SKM-1 treated with dmso at 0.1 percent for 144 hours (cell line): Measurements from ENCODE around the gene ULK3.

Experiments
- DNase-seq: peaks from one replicate; lab custom pipeline; 2025; ENCODE audit not compliant: unreplicated experiment; lab: John Stamatoyannopoulos, UW

The ULK3 gene

DNA sequence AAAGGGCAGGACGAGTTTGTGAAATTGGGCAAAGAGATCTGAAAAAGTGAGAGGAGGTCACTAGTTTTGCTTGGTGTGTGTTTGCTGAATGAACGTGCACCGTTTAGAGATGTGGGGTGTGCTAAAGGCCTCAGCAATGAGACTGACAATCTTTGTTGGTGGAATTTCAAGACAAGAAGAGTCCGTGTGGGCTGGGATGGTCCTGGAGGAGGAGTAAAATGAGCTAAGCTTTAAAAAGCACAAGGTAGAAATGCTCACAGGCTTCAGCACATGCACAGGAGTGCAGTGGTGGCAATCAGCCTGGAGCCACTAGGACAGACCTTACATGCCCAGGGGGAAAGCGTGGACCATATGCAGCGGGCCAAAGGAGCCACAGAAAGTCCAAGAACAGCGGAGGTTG is 18.0 kb downstream of the ULK3 start:
- DNase-seq: no peak

DNA sequence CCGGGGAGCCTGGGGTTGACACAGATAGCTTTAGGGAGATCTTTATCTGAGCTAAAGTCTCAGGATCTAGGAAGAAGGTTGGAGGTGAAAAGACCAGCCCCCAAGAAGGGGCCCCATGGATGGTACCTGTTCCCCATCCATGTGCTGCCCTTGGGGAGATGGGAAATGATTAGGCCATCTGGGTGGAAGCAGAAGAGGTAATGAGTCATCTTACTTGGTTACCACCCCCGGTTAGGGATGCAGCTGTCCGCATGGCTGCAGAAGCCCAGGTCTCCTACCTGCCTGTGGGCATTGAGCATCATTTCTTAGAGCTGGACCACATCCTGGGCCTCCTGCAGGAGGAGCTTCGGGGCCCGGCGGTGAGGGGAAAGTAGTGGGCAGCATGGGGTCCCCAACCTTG is 19.6 kb downstream of the ULK3 start:
- DNase-seq: no peak

DNA sequence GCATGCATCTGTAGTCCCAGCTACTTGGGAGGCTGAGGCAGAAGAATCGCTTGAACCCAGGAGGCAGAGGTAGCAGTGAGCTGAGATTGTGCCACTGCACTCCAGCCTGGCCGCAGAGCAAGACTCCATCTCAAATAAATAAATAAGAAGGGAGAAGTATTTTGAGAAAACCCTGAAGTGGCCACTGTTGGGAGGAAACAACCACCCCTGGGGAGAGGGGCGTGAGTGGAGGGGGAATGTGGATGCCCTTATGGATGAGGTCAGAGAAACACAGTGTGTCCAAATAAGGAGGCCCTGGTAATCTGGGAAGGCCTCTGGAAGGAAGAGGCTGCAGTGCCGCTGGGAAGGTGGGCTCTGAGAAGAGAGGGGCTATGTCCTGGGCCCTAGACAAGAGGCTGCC is 20.7 kb downstream of the ULK3 start:
- no peak for DNase-seq

DNA sequence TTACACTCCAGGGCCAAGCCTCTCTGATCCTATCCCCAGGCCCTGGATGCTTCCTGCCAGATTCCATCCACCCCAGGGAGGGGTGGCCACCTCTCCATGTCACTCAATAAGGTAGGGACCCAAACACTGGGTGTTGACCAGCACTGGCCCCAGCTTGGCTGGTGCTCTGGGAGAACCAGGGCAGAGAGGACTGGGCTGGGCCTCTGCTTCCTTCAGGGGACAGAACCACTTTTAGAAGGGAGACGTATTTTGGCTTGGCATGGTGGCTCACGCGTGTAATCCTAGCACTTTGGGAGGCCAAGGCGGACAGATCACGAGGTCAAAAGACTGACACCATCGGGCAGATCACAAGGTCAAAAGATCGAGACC is 21.2 kb downstream of the ULK3 start:
- DNase-seq: no peak

DNA sequence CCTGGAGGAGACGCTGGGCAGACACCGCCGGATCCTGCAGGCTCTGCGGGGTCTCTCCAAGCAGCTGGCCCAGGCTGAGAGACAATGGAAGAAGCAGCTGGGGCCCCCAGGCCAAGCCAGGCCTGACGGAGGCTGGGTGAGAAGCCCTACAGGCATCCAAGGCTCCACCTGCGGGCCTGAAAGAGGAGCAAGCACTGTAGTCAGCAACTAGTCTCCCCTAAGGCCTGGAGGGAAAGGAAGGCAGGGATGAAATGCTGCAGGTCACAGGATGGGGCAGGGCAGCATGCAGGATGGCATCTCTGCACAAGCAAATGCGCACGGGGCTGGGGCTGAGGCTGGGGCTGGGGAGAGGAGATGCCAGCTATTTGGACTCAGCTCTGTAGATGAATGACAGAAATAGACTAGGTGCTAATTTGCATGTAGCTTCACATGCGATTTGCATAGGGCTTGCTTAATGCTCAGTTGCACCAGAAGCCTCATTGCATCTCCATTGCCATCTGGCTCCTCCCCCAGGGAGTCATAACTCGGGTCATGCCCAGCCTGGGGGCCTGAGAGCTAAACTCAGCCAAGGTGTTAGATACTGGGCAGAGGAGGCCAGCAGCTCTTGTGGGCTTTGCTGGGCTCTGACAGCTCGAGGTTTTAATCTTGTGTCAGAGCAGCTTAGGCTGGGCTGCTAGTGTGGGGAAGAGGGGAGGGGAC is 21.7 kb downstream of the ULK3 start:
- DNase-seq: no peak

DNA sequence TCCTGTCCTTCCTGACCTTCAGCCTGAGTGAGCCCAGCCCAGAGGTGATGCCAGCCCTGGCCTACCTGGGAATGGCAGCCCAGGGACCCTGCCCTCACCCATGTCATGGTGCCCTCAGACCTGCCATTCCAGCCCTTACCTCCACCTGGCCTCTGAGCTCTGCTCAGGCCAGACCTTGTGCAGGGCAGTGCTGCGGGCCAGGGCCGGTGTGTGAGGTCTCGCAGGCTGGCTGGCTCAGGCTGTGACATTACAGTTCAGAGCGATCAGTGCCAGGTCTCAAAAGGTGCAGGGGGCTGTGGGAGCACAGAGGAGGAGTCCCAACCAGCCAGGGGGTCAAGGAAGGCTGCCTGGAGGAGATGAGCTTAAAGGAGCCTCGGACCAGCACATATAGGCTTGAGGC is 22.9 kb downstream of the ULK3 start:
- DNase-seq: no peak

DNA sequence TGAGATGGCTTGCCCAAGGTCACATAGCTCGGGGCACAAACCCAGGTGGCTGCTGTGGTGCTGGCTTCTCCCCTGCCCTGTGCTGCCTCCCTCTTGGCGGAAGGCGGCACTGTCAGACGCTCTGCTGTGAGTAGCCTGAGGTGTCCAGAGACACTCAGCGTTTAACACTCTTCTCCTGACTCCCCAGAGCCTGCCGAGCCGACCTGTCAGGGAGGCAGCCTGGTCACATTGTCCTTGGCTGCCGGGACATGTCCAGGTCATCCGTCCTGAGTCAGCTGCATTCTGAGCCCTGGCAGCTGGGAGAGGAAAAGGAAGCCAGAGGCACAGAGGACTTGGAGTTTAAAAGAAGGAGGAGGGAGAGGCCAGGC is 25.6 kb downstream of the ULK3 start:
- no peak for DNase-seq

DNA sequence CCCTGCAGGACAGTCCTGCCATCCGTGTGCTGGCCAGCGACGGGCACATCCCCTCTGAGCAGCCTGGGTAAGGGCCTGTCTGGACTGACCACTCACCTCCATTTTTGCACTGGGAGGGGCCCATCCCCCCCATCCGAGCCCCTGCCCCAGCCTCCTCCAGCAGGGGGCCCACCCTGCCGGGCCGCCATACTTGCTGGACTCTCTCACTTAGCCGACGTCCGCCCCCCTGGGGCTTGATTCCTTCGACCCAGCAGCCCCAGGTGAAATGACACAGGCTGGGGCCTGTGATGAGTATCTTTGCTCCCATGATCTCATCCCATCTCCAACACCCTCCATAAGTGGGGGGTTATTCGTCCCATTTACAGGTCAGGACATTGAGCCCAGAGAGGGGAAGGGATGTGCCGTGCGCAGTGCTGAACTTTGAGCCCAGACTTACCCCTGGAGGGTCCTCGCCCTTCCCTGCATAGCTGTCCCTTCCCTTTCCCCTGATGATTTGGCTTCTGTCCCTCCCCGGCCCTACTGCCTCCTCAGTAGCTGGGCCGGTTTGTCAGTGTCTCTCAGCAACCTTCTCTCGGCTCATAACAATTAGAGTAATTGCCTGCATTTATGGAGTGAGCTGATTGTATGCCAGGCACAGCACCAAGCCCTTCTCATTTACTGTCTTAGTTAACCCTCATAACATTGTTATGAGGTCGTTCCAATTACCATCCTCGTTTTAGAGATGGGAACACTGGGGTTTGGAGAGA is 26.2 kb downstream of the ULK3 start:
- no peak for DNase-seq

DNA sequence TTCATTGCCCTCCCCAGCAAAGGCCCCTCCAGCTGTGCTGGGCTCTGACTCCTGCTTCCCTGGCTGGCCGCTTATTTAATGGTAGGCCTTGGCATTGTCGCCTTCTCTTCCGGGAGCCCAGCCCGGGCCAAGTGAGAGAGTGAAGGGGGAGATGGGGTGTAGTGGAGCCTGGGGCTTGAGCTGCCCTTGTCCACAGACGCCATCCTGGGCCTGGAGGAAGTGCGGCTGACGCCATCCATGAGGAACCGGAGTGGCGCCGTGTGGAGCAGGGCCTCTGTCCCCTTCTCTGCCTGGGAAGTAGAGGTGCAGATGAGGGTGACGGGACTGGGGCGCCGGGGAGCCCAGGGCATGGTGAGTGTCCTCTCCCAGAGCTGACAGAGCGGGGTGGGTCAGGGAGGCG is 27.0 kb downstream of the ULK3 start:
- DNase-seq: no peak

DNA sequence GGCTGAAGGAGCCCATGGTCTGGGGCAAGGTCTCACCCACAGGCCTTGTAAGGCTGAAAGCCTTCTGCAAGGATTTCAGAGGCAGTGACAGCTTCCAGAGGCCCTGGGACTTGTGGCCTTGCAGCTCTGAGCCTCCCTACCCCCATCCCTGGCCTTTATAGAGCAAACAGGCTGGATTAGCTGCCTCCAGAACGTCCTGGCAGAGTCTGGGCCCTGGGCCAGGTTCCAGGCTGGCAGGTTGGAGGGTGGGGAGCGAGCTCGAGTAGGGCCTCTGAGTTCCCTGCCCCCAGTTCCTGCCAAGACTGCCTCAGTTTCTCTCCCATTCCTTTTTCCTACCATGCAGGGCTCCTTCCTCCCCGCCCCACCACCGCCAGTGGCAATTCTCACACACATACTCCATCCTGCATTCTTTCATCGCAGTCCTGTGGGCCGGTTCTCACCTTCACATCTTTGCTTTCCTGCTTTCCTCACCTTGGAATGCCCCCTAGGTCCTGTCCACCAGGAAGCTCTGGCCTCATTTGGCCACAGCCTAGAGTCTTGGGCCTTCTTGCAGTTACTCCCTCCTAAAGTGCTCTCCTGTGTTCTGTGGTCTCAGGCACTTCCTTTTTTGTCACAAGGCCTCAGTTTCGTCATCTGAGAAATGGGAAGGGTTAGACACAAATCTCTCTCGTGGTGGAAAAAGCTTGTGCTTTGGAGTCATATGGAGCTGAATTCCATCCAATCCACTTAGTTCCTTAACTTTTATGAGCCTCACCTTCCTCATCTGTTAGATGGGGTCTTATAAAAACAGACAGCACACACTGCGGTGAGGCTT is 27.6 kb downstream of the ULK3 start:
- DNase-seq: peak; percentile 14

DNA sequence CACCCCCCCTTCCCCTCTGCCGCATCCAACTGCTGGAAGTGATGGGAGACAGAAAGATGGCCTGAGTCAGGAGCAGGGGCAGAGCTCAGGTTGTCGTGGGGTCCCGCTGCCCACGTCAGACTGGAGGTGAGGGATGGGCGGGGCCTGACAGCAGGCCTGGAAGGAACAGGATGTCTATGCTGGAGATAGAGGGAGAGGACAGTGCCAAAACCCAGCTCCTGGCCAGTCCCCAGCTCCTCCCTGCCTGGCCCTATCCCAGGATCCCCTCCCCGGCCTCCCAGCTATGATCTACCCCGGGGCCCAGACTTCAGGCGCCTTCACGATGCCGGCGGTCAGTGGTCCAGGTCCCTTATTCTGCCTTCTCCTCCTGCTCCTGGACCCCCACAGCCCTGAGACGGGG is 30.4 kb downstream of the ULK3 start, which contains the start of gene LMAN1L:
LMAN1L (plus strand) TSS at position 303 of the 400 bp plus-strand sequence; CDS start at position 323, 20 bp downstream.
- DNase-seq: no peak

DNA sequence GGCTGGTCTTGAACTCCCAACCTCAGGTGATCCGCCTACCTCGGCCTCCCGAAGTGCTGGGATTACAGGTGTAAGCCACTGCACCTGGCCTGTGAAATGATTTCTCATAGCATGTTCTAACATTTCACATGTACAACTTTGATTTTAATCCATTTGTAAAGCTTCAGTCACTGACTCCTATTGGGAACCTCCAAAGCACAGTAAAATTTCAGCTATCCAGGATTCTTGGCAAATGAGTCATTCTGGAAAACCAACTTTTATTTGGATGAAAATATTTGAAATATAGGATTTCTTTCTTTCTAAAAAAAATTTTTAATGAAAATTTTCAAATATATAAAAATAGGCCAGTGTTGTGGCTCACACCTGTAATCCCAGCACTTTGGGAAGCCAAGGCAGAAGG is 33.0 kb downstream of the ULK3 start:
- DNase-seq: no peak

DNA sequence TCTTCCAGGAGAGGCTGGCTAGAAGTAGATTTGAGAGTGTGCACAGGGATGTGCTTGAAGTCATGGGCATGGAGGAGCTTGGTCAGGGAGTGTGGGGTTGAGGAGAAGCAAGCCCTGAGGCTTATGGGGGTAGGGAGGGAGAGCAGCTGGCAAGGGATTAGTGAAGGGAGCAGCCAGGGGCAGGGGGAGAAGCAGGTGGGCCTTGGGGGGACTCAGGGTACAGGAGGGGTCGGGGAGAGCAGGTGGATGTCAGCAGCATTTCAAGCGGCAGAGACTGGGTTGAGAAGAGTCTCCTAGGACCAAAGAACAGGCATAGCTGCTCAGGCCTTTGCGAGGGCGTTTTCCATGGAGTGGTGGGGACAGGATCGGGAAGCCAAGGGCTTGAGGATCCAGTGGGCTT is 33.7 kb downstream of the ULK3 start:
- DNase-seq: no peak

DNA sequence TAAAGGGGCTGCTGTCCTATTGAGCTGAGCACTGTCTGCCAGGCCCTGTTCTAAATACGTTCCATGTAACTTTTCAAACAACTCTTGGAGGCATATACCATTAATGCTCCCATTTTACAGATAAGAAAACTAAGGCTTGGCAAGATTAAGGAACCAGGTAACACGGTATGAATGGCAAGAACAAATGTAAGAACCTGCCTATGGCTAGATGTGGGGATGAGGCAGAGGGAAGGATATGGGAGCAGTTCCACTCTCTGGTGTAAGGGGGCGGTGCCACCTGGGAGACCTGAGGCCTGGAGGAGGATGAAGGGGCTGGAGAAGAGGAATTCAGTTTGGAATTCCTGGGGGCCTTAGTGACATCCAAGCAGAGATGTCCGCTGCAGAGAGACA is 34.1 kb downstream of the ULK3 start:
- no peak for DNase-seq

DNA sequence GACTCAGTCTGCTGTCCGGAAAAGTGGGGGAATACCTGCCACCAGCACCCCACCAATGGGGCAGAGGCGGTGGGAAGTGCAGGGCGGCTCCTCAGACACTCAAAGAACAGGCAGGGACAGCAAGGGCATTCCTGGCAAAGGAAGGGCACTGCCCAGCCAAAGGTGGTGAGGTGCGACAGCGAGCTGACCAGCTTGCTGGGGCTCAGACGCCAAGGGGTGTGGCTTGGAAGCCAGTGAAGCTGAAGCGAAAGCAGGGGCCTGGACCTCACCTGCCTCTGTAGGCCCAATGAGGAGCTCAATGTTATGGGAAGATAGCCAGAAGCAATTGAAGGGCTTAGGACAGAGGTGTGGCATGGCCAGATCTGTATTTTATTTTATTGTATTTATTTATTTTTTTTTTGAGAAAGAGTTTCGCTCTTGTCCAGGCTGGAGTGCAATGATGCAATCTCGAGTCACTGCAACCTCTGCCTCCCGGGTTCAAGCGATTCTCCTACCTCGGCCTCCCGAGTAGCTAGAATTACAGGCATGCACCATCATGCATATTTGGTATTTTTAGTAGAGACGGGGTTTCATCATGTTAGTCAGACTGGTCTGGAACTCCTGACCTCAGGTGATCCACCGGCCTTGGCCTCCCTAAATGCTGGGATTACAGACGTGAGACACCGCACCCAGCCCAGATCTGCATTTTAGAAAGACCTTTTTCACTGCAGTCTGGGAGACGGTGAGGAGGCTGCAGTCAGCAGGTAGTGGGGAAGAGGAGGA is 34.7 kb downstream of the ULK3 start:
- no peak for DNase-seq

DNA sequence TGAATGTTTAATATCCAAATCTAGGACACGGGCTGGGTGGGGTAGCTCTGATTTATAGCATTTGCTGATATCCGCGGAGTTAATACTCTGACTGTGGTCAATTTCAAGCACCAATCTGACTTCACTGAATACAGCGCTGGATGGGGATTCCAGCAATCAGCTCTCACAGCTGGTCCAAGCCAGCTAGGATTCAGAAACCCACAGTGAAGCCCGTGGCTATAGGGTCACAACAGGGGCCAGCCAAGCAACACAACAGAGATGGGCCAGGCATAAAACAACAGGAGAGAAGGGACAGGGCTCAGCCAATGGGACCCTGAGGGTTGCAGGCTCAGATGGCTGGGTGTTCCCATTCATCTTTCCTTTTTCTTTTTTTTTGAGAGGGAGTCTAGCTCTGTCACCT is 35.7 kb downstream of the ULK3 start:
- DNase-seq: no peak

DNA sequence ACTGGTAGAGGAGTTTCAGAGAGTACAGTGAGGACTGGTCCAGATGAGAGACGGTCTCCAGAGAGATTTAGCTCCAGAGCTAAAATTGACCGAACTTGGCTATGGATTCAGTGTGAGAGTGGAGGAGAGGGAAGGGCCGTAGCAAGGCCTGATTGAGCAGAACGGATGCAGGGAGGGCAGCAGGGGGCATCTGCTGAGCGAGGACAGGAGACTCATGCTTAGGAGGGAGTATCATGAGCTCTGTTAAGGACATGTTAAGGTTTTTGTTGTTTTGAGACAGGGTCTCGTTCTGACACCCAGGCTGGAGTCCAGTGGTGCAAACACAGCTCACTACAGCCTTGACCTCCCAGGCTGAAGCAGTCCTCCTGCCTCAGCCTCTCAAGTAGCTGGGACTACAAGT is 38.0 kb downstream of the ULK3 start:
- no peak for DNase-seq

DNA sequence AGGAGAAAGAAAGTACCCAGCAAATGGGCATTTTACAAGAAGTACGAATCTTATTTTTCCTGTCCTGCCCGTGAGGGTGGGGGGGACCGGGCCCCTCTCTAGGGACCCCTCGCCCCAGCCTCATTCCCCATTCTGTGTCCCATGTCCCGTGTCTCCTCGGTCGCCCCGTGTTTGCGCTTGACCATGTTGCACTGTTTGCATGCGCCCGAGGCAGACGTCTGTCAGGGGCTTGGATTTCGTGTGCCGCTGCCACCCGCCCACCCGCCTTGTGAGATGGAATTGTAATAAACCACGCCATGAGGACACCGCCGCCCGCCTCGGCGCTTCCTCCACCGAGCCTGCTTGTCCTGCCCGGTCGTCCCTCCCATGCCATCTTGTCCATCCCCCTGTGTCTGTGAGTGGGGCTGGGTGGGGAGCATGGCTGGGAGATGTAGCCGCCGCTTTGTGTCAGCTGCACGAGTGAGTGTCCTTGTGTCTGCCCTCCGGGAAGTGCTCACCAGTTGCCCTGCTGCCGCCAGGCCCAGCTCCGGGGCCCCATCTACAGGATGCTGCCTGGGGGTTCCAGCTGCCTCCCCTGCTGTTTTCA is 40.0 kb downstream of the ULK3 start:
- no peak for DNase-seq

DNA sequence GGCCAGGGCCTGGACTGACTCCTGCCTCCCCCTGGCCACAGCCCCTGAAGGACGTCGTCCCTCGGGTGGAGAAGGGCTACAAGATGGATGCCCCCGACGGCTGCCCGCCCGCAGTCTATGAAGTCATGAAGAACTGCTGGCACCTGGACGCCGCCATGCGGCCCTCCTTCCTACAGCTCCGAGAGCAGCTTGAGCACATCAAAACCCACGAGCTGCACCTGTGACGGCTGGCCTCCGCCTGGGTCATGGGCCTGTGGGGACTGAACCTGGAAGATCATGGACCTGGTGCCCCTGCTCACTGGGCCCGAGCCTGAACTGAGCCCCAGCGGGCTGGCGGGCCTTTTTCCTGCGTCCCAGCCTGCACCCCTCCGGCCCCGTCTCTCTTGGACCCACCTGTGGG is 40.7 kb downstream of the ULK3 start:
- no peak for DNase-seq

DNA sequence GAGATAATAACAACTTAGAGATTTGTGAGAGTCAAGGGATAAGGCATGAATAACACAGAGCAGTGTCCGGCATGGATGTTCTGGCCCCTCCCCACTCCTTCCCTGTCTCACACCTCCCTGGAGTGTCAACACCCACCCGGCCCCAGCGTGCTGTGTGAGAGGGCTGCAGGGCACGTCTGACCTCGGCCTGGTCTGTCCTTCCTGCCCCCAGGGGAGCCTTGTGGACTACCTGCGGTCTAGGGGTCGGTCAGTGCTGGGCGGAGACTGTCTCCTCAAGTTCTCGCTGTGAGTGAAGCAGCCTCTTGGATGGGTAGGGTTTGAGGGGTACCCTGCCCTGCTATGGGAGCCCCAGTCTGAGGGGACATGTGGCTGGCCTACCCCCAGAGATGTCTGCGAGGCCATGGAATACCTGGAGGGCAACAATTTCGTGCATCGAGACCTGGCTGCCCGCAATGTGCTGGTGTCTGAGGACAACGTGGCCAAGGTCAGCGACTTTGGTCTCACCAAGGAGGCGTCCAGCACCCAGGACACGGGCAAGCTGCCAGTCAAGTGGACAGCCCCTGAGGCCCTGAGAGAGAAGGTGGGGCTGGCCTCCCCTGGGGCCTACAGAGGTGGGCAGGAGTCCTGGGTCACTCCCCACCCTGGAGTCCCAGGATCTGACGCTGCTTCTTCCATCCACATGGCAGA is 41.5 kb downstream of the ULK3 start:
- DNase-seq: no peak
